Hair follicular keratinocyte (primary cell): ENCODE results near the gene TMEM125. TPM values are rescaled to one million over a fixed set of nuclear protein-coding genes. Genes with fewer than 3 reads are reported as not detected.

Source experiments
- total RNA-seq: library from RNA; depleted of rRNA; stranded (reverse); fragments of >200 nt; gene quantifications from 2 replicates; pipeline ENCODE4 v1.2.3, GENCODE V29; 2015

Gene TMEM125
- 3.0 and 4.3 TPM in 2 replicates for total RNA-seq

GRCh38 chr1:43269627-43270375 is at the start of gene TMEM125:
TMEM125 (plus strand) TSS chr1:43269983; CDS start chr1:43272723, 2,740 bp downstream.

GRCh38 chr1:43285269-43285990 is 15.6 kb downstream of the TMEM125 start, which contains the start of gene C1orf210:
C1orf210 (minus strand) TSS chr1:43285581; CDS start chr1:43283270, 2,311 bp downstream.

GRCh38 chr1:43300378-43301094 is 30.8 kb downstream of the TMEM125 start, which contains the start of gene TIE1:
TIE1 (plus strand) TSS chr1:43300982; CDS start chr1:43301072, 90 bp downstream.

Other genes starting within 250 kb of the TMEM125 start
- gene EBNA1BP2, start 97.7 kb upstream of the TMEM125 start, total RNA-seq: 121 and 224 TPM in 2 replicates
- 0.34 and 0.86 TPM in 2 replicates for gene CFAP57, start 97.7 kb upstream of the TMEM125 start, total RNA-seq
- 2.8 and 5.7 TPM in 2 replicates for gene C1orf210, start 15.6 kb downstream of the TMEM125 start, total RNA-seq
- gene TIE1, start 31.0 kb downstream of the TMEM125 start, total RNA-seq: not detected in 2 replicates
- gene MPL, start 67.8 kb downstream of the TMEM125 start, total RNA-seq: 0.08 and 0.34 TPM in 2 replicates
- gene CDC20, start 89.0 kb downstream of the TMEM125 start, total RNA-seq: 63.1 and 277 TPM in 2 replicates
- 126 and 140 TPM in 2 replicates for gene ELOVL1, start 98.0 kb downstream of the TMEM125 start, total RNA-seq
- 46.2 and 46.3 TPM in 2 replicates for gene MED8, start 119.8 kb downstream of the TMEM125 start, total RNA-seq
- 9.8 and 9.9 TPM in 2 replicates for gene SZT2, start 119.9 kb downstream of the TMEM125 start, total RNA-seq
- gene HYI, start 183.9 kb downstream of the TMEM125 start, total RNA-seq: 87.8 and 97.3 TPM in 2 replicates